Activated naive CD4-positive, alpha-beta T cell treated with anti-CD3 and anti-CD28 coated beads for 36 hours (primary cell): ENCODE measurements around the gene TMEM106C. TPM values are rescaled to one million over a fixed set of nuclear protein-coding genes. Genes with fewer than 3 reads are reported as not detected.

Experiments used
- CTCF ChIA-PET: fragments of 350-600 bp; sonication (Branson Sonifier 250); formaldehyde crosslinking; loops from one replicate; lab custom pipeline; 2021; ENCODE audit warnings: antibody characterized with exemption; lab: Charles Lee
- DNase-seq: peaks from one replicate; pipeline ENCODE4 v3.0.0-alpha.2; 2020
- H3K27ac Mint-ChIP-seq: one replicate; pipeline ENCODE4 v1.8.0; 2021; ENCODE audit warnings: mild to moderate bottlenecking, mixed read lengths
- H3K27me3 Mint-ChIP-seq: one replicate; pipeline ENCODE4 v1.8.0; 2021; ENCODE audit warnings: low read depth, mixed read lengths
- H3K36me3 Mint-ChIP-seq: one replicate; pipeline ENCODE4 v1.8.0; 2021; ENCODE audit warnings: low read depth, mixed read lengths
- H3K4me1 Mint-ChIP-seq: one replicate; pipeline ENCODE4 v1.8.0; 2021; ENCODE audit warnings: low read depth, mixed read lengths
- H3K4me3 Mint-ChIP-seq: one replicate; pipeline ENCODE4 v1.8.0; 2021; ENCODE audit warnings: mild to moderate bottlenecking, moderate library complexity, mixed read lengths
- H3K9me3 Mint-ChIP-seq: one replicate; pipeline ENCODE4 v1.8.0; 2021; ENCODE audit warnings: mixed read lengths
- intact Hi-C: fragments of 100-400 bp; cut with micrococcal nuclease; formaldehyde crosslinking; loops from one replicate; pipeline ENCODE4 v1.15.1; 2023
- total RNA-seq, 2 experiments: library from RNA; stranded (reverse); gene quantifications; one replicate each; pipeline ENCODE4 v1.2.3, GENCODE V29; 2021

Gene TMEM106C
- total RNA-seq, 2 experiments from 2014 or later: 226 to 247 TPM

DNA sequence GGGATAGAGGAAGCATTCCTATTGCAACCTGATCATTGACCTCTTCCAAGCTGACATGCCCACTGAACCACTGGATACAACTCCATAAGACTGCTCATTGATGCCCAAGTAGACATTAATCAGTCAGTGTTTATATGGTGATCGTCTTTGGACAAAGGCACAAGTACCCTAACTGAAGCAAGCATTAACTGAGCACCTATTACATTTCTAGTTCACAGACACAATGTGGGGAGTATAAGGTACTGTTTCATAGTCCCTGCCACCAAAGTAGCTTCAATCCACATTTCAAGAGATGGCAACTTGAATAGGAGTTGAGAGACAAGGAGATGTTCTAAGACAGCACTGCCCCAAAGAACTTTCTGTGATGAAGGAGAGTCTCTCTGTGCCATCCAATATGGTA is 51.7 kb downstream of the TMEM106C start:
- Mint-ChIP-seq H3K4me1 (no peaks in the 10 kb centered on the region), H3K27me3 (peaks cover 3% of the 10 kb centered on the region), H3K36me3 (no peaks in the 10 kb centered on the region), H3K4me3 (no peak overlapping the region), H3K27ac (no peak overlapping the region), H3K9me3 (no peaks in the 10 kb centered on the region)
- no peak for DNase-seq
- CTCF ChIA-PET: interaction anchor here (0.5 to 0.9 kb wide), 3 partner anchors 38 to 351 kb away, joined by 3 read pairs; no protein-coding TSS in a partner anchor
- intact Hi-C loops: no loop called here

GRCh38 chr12:48015954-48016353 is 52.6 kb downstream of the TMEM106C start:
- Mint-ChIP-seq H3K4me3 (no peak overlapping the region), H3K27me3 (peaks cover under 1% of the 10 kb centered on the region), H3K4me1 (no peaks in the 10 kb centered on the region), H3K9me3 (no peaks in the 10 kb centered on the region), H3K36me3 (no peaks in the 10 kb centered on the region), H3K27ac (no peak overlapping the region)
- DNase-seq: no peak
- CTCF ChIA-PET: interaction anchor here (0.7 kb wide), 1 partner anchor 72 kb away, joined by 3 read pairs; no protein-coding TSS in a partner anchor
- intact Hi-C loops: no loop called here

GRCh38 chr12:48016373-48017020 is 53.1 kb downstream of the TMEM106C start:
- Mint-ChIP-seq H3K9me3 (no peaks in the 10 kb centered on the region), H3K4me3 (no peak overlapping the region), H3K27ac (no peak overlapping the region), H3K27me3 (no peaks in the 10 kb centered on the region), H3K36me3 (no peaks in the 10 kb centered on the region), H3K4me1 (no peaks in the 10 kb centered on the region)
- CTCF ChIA-PET: interaction anchor here (1.5 kb wide), 1 partner anchor 75 kb away, joined by 4 read pairs; no protein-coding TSS in a partner anchor
- intact Hi-C loops: no loop called here
- no peak for DNase-seq

DNA sequence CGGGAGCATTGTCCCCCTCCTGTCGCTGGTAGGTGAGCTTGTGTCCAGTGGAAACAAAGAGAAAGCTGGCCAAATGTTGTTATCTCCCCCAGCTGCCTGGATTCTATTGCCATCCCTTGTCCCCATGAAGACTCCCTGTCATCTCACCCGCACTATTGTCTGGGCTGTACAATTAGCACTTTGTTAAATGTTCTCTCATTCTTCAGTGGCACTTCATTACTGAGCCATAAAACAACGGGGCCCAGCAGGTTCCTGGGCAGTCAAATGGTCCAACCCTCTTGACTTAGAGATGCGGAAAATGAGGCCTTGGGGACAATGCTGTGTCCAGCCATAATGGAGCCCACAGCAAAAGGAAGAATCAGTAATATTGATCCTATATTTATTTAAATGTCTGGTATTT is 54.1 kb downstream of the TMEM106C start:
- no peak overlapping the region for H3K4me3 Mint-ChIP-seq
- no peaks in the 10 kb centered on the region for H3K4me1 Mint-ChIP-seq
- DNase-seq: no peak
- CTCF ChIA-PET: interaction anchor here (1.5 kb wide), 1 partner anchor 76 kb away, joined by 4 read pairs; no protein-coding TSS in a partner anchor
- H3K27me3 Mint-ChIP-seq: no peaks in the 10 kb centered on the region
- no peak overlapping the region for H3K27ac Mint-ChIP-seq
- intact Hi-C loops: no loop called here
- no peaks in the 10 kb centered on the region for H3K9me3 Mint-ChIP-seq
- H3K36me3 Mint-ChIP-seq: no peaks in the 10 kb centered on the region

GRCh38 chr12:48017921-48018617 is 54.7 kb downstream of the TMEM106C start:
- H3K9me3 Mint-ChIP-seq: no peaks in the 10 kb centered on the region
- H3K4me1 Mint-ChIP-seq: no peaks in the 10 kb centered on the region
- DNase-seq: no peak
- H3K4me3 Mint-ChIP-seq: no peak overlapping the region
- CTCF ChIA-PET: interaction anchor here (1.5 kb wide), 1 partner anchor 76 kb away, joined by 4 read pairs; no protein-coding TSS in a partner anchor
- intact Hi-C loops: no loop called here
- no peak overlapping the region for H3K27ac Mint-ChIP-seq
- no peaks in the 10 kb centered on the region for H3K36me3 Mint-ChIP-seq
- no peaks in the 10 kb centered on the region for H3K27me3 Mint-ChIP-seq

Other genes starting within 250 kb of the TMEM106C start
- under 1 TPM in 1 of 2 experiments, not detected in 1; 0.15 TPM for gene ENDOU, start 238.1 kb upstream of the TMEM106C start, total RNA-seq
- gene RAPGEF3, start 204.7 kb upstream of the TMEM106C start, total RNA-seq: 1 to 10 TPM; 1.5 to 1.6 TPM
- 10 to 100 TPM; 16.6 to 21.0 TPM for gene SLC48A1, start 190.4 kb upstream of the TMEM106C start, total RNA-seq
- gene HDAC7, start 143.7 kb upstream of the TMEM106C start, total RNA-seq: 100 to 1,000 TPM; 272 to 289 TPM
- 10 to 100 TPM; 56.4 to 57.7 TPM for gene VDR, start 58.6 kb upstream of the TMEM106C start, total RNA-seq
- gene COL2A1, start 40.9 kb downstream of the TMEM106C start, total RNA-seq: not detected
- gene SENP1, start 142.5 kb downstream of the TMEM106C start, total RNA-seq: 10 to 100 TPM; 41.4 to 47.8 TPM
- gene PFKM, start 155.8 kb downstream of the TMEM106C start, total RNA-seq: 10 to 100 TPM; 68.2 to 71.9 TPM
- gene ASB8, start 193.9 kb downstream of the TMEM106C start, total RNA-seq: 10 to 100 TPM; 36.7 to 47.9 TPM
- gene CCDC184, start 220.0 kb downstream of the TMEM106C start, total RNA-seq: under 1 TPM in 1 of 2 experiments, not detected in 1; 0.14 TPM
- gene OR10AD1, start 239.7 kb downstream of the TMEM106C start, total RNA-seq: not detected